ENCODE results near the gene NADK.

NADK gene

GRCh38 chr1:1758059-1758621 lies 20.1 kb downstream of the NADK start:
- DNase-seq (ENCODE audit: low read depth) = no peak
- no peak for TF ChIP-seq CTCF (IDR thresholded peaks at IDR 0.05; ENCODE audit: low read depth, low read length, missing control alignments)
- H3K4me3 ChIP-seq (ENCODE audit: low read depth, low read length) = no peak overlapping the region

- no peak for DNase-seq (ENCODE audit: low read depth)
- H3K4me3 ChIP-seq (ENCODE audit: low read depth, low read length) = no peak overlapping the region
- no peak for TF ChIP-seq CTCF (IDR thresholded peaks at IDR 0.05; ENCODE audit: low read depth, low read length, missing control alignments)
Measured at GRCh38 chr1:1757422-1758058, 20.7 kb downstream of the NADK start.

- no peak for TF ChIP-seq CTCF (IDR thresholded peaks at IDR 0.05; ENCODE audit: low read depth, low read length, missing control alignments)
- H3K4me3 ChIP-seq (ENCODE audit: low read depth, low read length) = no peak overlapping the region
Measured at GRCh38 chr1:1756661-1757421, 21.4 kb downstream of the NADK start.

GRCh38 chr1:1755852-1756251 lies 22.4 kb downstream of the NADK start:
- TF ChIP-seq CTCF (IDR thresholded peaks at IDR 0.05; ENCODE audit: low read depth, low read length, missing control alignments) = no peak
- no peak overlapping the region for H3K4me3 ChIP-seq (ENCODE audit: low read depth, low read length)
- no peak for DNase-seq (ENCODE audit: low read depth)

More at GRCh38 chr1:1756661-1757421, 21.4 kb downstream of the NADK start:
- DNase-seq (ENCODE audit: low read depth) = no peak

- TF ChIP-seq CTCF (IDR thresholded peaks at IDR 0.05; ENCODE audit: low read depth, low read length, missing control alignments) = no peak
- DNase-seq (ENCODE audit: low read depth) = no peak
- H3K4me3 ChIP-seq (ENCODE audit: low read depth, low read length) = no peak overlapping the region
Measured at GRCh38 chr1:1755426-1755825, 22.8 kb downstream of the NADK start.

- no peak for DNase-seq (ENCODE audit: low read depth)
- no peak for TF ChIP-seq CTCF (IDR thresholded peaks at IDR 0.05; ENCODE audit: low read depth, low read length, missing control alignments)
- no peak overlapping the region for H3K4me3 ChIP-seq (ENCODE audit: low read depth, low read length)
Measured at GRCh38 chr1:1754051-1754815, 24.0 kb downstream of the NADK start.
